K562 (cell line): Measurements from ENCODE around the gene ADARB2.

Experiments used
- CEBPB ChIP-seq: fragments of 450-650 bp; IDR thresholded peaks from 2 replicates; pipeline ENCODE4 v1.6.1; 2016; ENCODE audit warnings: missing genetic modification characterization, missing compliant biosample characterization
- CTCF ChIP-seq, 3 experiments: IDR thresholded peaks in 2 of 3; conservative IDR thresholded peaks in 1 of 3; 2 replicates each; pipeline ENCODE4 v1.5.1; 2011 to 2012; ENCODE audit warnings: low read length in 3 of 3, mild to moderate bottlenecking in 3 of 3, control low read depth in 2 of 3, improper control_type of control experiment in 1 of 3, inconsistent platforms in 1 of 3, low read depth in 1 of 3, mixed read lengths in 1 of 3, moderate library complexity in 1 of 3; ENCODE audit not compliant: insufficient read depth in 2 of 3
- GATAD2B ChIP-seq: fragments of 450-650 bp; IDR thresholded peaks from 2 replicates; pipeline ENCODE4 v1.6.1; 2017; ENCODE audit warnings: mild to moderate bottlenecking, borderline replicate concordance
- MAX ChIP-seq: sonication (generic); formaldehyde crosslinking; IDR thresholded peaks from 2 replicates; pipeline ENCODE4 v1.9.0; 2022; ENCODE audit warnings: mild to moderate bottlenecking, missing genetic modification reagents
- NONO ChIP-seq, 2 experiments: fragments of 200-400 bp in 1 of 2; fragments of 450-650 bp in 1 of 2; formaldehyde crosslinking in 1 of 2; IDR thresholded peaks; 2 replicates each; pipeline ENCODE4 v1.6.1; 2017; ENCODE audit warnings: low read depth in 2 of 2, mild to moderate bottlenecking in 2 of 2, moderate library complexity in 2 of 2, low read length in 1 of 2
- POLR2A ChIP-seq: fragments of 450-650 bp; conservative IDR thresholded peaks from 2 replicates; pipeline ENCODE4 v1.6.1; 2016
- SIN3B ChIP-seq: fragments of 450-650 bp; IDR thresholded peaks from 2 replicates; pipeline ENCODE4 v1.6.1; 2017; ENCODE audit warnings: low read depth, mild to moderate bottlenecking, moderate library complexity
- USF2 ChIP-seq: sonication (generic); formaldehyde crosslinking; IDR thresholded peaks from 2 replicates; pipeline ENCODE4 v1.5.0; 2020; ENCODE audit warnings: missing genetic modification reagents
- ZNF274 ChIP-seq: IDR thresholded peaks from 2 replicates; pipeline ENCODE4 v1.6.1; 2011; ENCODE audit warnings: low read depth, mild to moderate bottlenecking, low read length, moderate library complexity, borderline replicate concordance

GRCh38 chr10:1451941-1452340 lies 285.4 kb downstream of the ADARB2 start:
- TF ChIP-seq NONO (IDR thresholded peaks at IDR 0.05; ENCODE audit: low read depth in 2 of 2, low read length in 1 of 2) (no peak), ZNF274 (no peak), CTCF (IDR thresholded peaks at IDR 0.05 in 2 of 3, conservative IDR thresholded peaks at IDR 0.05 in 1 of 3; ENCODE audit: insufficient read depth in 2 of 3, low read depth in 1 of 3, low read length in 3 of 3) (no peak), MAX (CRISPR knock-in tag) (no peak), POLR2A (no peak), SIN3B (no peak), GATAD2B (no peak), CEBPB (tag) (no peak), USF2 (no peak)
